Embryonic facial prominence (tissue), 1 donor: Measurements from ENCODE around the gene DHX9.

Source experiments
- DNase-seq: peaks from one replicate; pipeline ENCODE4 v3.0.0-alpha.2; 2016; ENCODE audit errors: extremely low spot score

The DHX9 gene

GRCh38 chr1:182841368-182841988 lies 2.3 kb downstream of the DHX9 start:
- DNase-seq = no peak

- no peak for DNase-seq
Observed at GRCh38 chr1:182842265-182842664, 3.1 kb downstream of the DHX9 start.

- DNase-seq = no peak
Observed at GRCh38 chr1:182845379-182845778, 6.2 kb downstream of the DHX9 start.

- no peak for DNase-seq
Observed at GRCh38 chr1:182845894-182846293, 6.7 kb downstream of the DHX9 start.

GRCh38 chr1:182847105-182847504 lies 8.0 kb downstream of the DHX9 start:
- DNase-seq = no peak

- no peak for DNase-seq
Observed at GRCh38 chr1:182848736-182849135, 9.6 kb downstream of the DHX9 start.

GRCh38 chr1:182850319-182850718 lies 11.2 kb downstream of the DHX9 start:
- no peak for DNase-seq

- no peak for DNase-seq
Observed at GRCh38 chr1:182851825-182852224, 12.7 kb downstream of the DHX9 start.

- no peak for DNase-seq
Observed at GRCh38 chr1:182855911-182856310, 16.8 kb downstream of the DHX9 start.

GRCh38 chr1:182857212-182857611 lies 18.1 kb downstream of the DHX9 start:
- DNase-seq = no peak

GRCh38 chr1:182860658-182861057 lies 21.5 kb downstream of the DHX9 start:
- DNase-seq = no peak

GRCh38 chr1:182861994-182862393 lies 22.8 kb downstream of the DHX9 start:
- DNase-seq = no peak

- DNase-seq = no peak
Observed at GRCh38 chr1:182862827-182863226, 23.7 kb downstream of the DHX9 start.

GRCh38 chr1:182863940-182864339 lies 24.8 kb downstream of the DHX9 start:
- no peak for DNase-seq

- no peak for DNase-seq
Observed at GRCh38 chr1:182867861-182868260, 28.7 kb downstream of the DHX9 start.

GRCh38 chr1:182869241-182869666 lies 30.1 kb downstream of the DHX9 start:
- no peak for DNase-seq

GRCh38 chr1:182872881-182873280 lies 33.7 kb downstream of the DHX9 start:
- no peak for DNase-seq

GRCh38 chr1:182875889-182876288 lies 36.7 kb downstream of the DHX9 start:
- DNase-seq = no peak

- DNase-seq = no peak
Observed at GRCh38 chr1:182877331-182877730, 38.2 kb downstream of the DHX9 start.

GRCh38 chr1:182877842-182878241 lies 38.7 kb downstream of the DHX9 start:
- no peak for DNase-seq

GRCh38 chr1:182884872-182885271 lies 45.7 kb downstream of the DHX9 start:
- no peak for DNase-seq

GRCh38 chr1:182885591-182885990 lies 46.4 kb downstream of the DHX9 start:
- no peak for DNase-seq

GRCh38 chr1:182886985-182887384 lies 47.8 kb downstream of the DHX9 start:
- DNase-seq = no peak
